GM19463 (cell line): ENCODE results near the gene GLI3.

Source experiments
- ATAC-seq: cut with Tn5 transposase; IDR thresholded peaks from one replicate; pipeline ENCODE4 v1.9.1; 2021; ENCODE audit warnings: mild to moderate bottlenecking, moderate library complexity; ENCODE audit not compliant: unreplicated experiment

The GLI3 gene

GRCh38 chr7:42049761-42050160 is 187.2 kb downstream of the GLI3 start:
- ATAC-seq = no peak

GRCh38 chr7:42046483-42046882 is 190.5 kb downstream of the GLI3 start:
- ATAC-seq = no peak

- no peak for ATAC-seq
These were observed 191.0 kb downstream of the GLI3 start for GRCh38 chr7:42045961-42046360.

- no peak for ATAC-seq
These were observed 197.1 kb downstream of the GLI3 start for GRCh38 chr7:42039921-42040320.

- ATAC-seq = no peak
These were observed 201.8 kb downstream of the GLI3 start for GRCh38 chr7:42035210-42035609.

GRCh38 chr7:42033480-42033879 is 203.5 kb downstream of the GLI3 start:
- no peak for ATAC-seq

GRCh38 chr7:42029405-42029804 is 207.6 kb downstream of the GLI3 start:
- ATAC-seq = no peak

- no peak for ATAC-seq
These were observed 209.5 kb downstream of the GLI3 start for GRCh38 chr7:42027521-42027920.

- ATAC-seq = no peak
These were observed 210.3 kb downstream of the GLI3 start for GRCh38 chr7:42026622-42027197.

GRCh38 chr7:42025635-42026375 is 211.2 kb downstream of the GLI3 start:
- no peak for ATAC-seq

GRCh38 chr7:42024537-42024936 is 212.5 kb downstream of the GLI3 start:
- no peak for ATAC-seq

GRCh38 chr7:42023262-42023661 is 213.7 kb downstream of the GLI3 start:
- ATAC-seq = no peak

- ATAC-seq = no peak
These were observed 214.2 kb downstream of the GLI3 start for GRCh38 chr7:42022791-42023190.

- ATAC-seq = no peak
These were observed 215.0 kb downstream of the GLI3 start for GRCh38 chr7:42022056-42022455.

GRCh38 chr7:42021631-42022030 is 215.4 kb downstream of the GLI3 start:
- no peak for ATAC-seq

GRCh38 chr7:42020061-42020460 is 216.9 kb downstream of the GLI3 start:
- ATAC-seq = no peak

- ATAC-seq = no peak
These were observed 219.5 kb downstream of the GLI3 start for GRCh38 chr7:42017349-42017986.

GRCh38 chr7:42016517-42016916 is 220.5 kb downstream of the GLI3 start:
- no peak for ATAC-seq

GRCh38 chr7:42014625-42015618 is 222.1 kb downstream of the GLI3 start:
- ATAC-seq = no peak

- no peak for ATAC-seq
These were observed 224.1 kb downstream of the GLI3 start for GRCh38 chr7:42012786-42013360.

GRCh38 chr7:42012313-42012712 is 224.7 kb downstream of the GLI3 start:
- no peak for ATAC-seq
